Naive B cell (primary cell): ENCODE measurements around the gene TMTC4. TPM values are rescaled to one million over a fixed set of nuclear protein-coding genes. Genes with fewer than 3 reads are reported as not detected.
"Not testable (repeated sequence)": the region's sequence is repeated elsewhere in the genome, so short reads cannot be mapped to it uniquely, and the experiment has no call there.

Experiments used
- ATAC-seq, 2 donors: fragments of 150-1000 bp; cut with Tn5 transposase; 2 replicates each; pipeline ENCODE4 v1.10.0; 2021; ENCODE audit warnings: low read depth in 2 of 2, mild to moderate bottlenecking in 2 of 2, moderate library complexity in 2 of 2
- DNase-seq: peaks from one replicate; pipeline ENCODE4 v3.0.0; 2022
- H3K27ac Mint-ChIP-seq, 6 donors: one replicate each; pipeline ENCODE4 v1.8.0; 2020 to 2022; ENCODE audit warnings: mild to moderate bottlenecking in 6 of 6, mixed read lengths in 6 of 6, moderate library complexity in 5 of 6, inconsistent platforms in 2 of 6
- H3K27me3 Mint-ChIP-seq, 3 donors: one replicate each; pipeline ENCODE4 v1.8.0; 2021 to 2022; ENCODE audit warnings: mixed read lengths in 3 of 3, mild to moderate bottlenecking in 1 of 3
- H3K36me3 Mint-ChIP-seq, 2 donors: one replicate each; pipeline ENCODE4 v1.8.0; 2020 to 2022; ENCODE audit warnings: mixed read lengths in 2 of 2, inconsistent platforms in 1 of 2, mild to moderate bottlenecking in 1 of 2
- H3K4me1 Mint-ChIP-seq, 3 donors: one replicate each; pipeline ENCODE4 v1.8.0; 2020 to 2022; ENCODE audit warnings: mixed read lengths in 3 of 3, inconsistent platforms in 1 of 3, mild to moderate bottlenecking in 1 of 3, moderate library complexity in 1 of 3
- H3K4me3 Mint-ChIP-seq, 8 donors: one replicate each; pipeline ENCODE4 v1.8.0; 2020 to 2022; ENCODE audit warnings: mild to moderate bottlenecking in 8 of 8, mixed read lengths in 8 of 8, moderate library complexity in 8 of 8, inconsistent platforms in 2 of 8
- H3K9me3 Mint-ChIP-seq, 7 donors: one replicate each; pipeline ENCODE4 v1.8.0; 2020 to 2022; ENCODE audit warnings: mixed read lengths in 7 of 7, mild to moderate bottlenecking in 5 of 7, inconsistent platforms in 2 of 7, moderate library complexity in 1 of 7
- polyA plus RNA-seq, 6 donors: library from polyadenylated mRNA; unstranded; fragments of 300-500 nt; fragmentation: Illumina TruSeq; gene quantifications; one replicate each; pipeline ENCODE4 v1.2.3, GENCODE V29; 2021; ENCODE audit warnings: low read depth in 6 of 6

TMTC4 gene
- polyA plus RNA-seq, 6 donors from 2014 or later, result 1.5 to 8.5 (median 4.7) TPM

DNA sequence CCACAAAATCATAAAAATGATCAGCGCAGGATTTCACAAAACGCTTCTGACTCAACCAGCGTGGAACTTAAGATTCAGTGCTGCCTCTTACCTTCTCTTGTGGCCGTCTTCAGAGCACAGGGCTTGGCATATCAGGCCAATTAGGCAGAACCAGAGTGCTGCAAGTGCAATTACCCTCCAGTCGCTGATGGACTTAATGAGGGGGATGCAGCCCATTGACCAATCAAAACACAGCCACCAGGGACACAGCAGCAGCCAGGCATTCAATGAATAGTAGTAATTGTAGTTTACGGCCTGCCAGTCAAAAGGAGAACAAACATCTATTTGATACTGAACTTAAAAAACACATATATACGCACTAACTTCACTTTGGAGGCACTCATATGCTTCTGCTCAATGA lies 38.2 kb downstream of the TMTC4 start:
- Mint-ChIP-seq H3K4me3 (no peak overlapping the region), H3K4me1 (no peaks in the 10 kb centered on the region), H3K36me3 (peaks cover 11 to 12% of the 10 kb centered on the region in 2 donors), H3K27ac (peak overlapping the region in 1 of 6 donors; percentile 16), H3K9me3 (no peaks in the 10 kb centered on the region), H3K27me3 (no peaks in the 10 kb centered on the region)
- ATAC-seq (no peak), DNase-seq (no peak)

DNA sequence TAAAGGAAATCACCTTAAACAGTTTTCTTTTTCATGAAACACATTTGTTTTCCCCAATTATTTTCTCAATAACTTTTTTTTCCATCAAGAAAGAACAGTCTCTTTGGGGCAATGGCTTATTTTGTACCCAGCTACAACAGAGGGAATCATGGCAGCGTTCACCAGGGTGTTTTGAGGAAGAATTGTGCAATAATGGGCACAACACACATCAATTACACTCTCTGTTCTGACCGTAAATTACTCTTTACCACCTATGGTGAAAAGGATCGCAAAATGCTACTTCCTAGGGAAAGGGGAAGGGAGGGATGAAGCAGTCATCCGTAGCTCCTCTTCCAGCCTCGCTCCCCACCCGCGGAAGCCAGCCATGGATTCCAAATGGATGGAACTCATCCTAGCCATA lies 38.6 kb downstream of the TMTC4 start:
- no peak overlapping the region for H3K4me3 Mint-ChIP-seq
- no peaks in the 10 kb centered on the region for H3K9me3 Mint-ChIP-seq
- H3K27me3 Mint-ChIP-seq, result no peaks in the 10 kb centered on the region
- H3K27ac Mint-ChIP-seq, result peak overlapping the region in 1 of 6 donors; percentile 16
- peaks cover 9 to 11% of the 10 kb centered on the region in 2 donors for H3K36me3 Mint-ChIP-seq
- no peaks in the 10 kb centered on the region for H3K4me1 Mint-ChIP-seq
- DNase-seq, result no peak
- no peak for ATAC-seq

DNA sequence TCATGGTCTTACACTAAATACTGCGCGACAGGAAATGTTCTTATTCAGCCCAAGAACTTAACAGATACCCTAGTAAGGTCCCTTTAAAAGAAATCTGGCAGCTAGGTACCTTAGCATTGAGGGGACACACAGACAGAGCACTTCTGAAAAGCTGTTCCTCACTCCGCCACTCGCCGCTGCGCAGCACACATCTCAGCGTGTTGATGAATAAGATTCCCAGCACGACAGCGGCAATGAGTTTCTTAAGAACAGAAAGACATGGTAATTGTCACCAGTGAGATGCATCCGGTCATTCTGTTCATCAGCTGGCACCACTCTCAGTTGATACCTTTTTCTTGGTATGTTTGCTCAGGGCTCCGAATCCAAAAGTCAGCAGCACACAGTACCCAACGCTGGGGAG lies 39.9 kb downstream of the TMTC4 start:
- H3K4me1 Mint-ChIP-seq, result no peaks in the 10 kb centered on the region
- ATAC-seq, result no peak
- no peaks in the 10 kb centered on the region for H3K9me3 Mint-ChIP-seq
- H3K27me3 Mint-ChIP-seq, result no peaks in the 10 kb centered on the region
- peaks cover 9 to 15% of the 10 kb centered on the region in 2 donors for H3K36me3 Mint-ChIP-seq
- no peak overlapping the region for H3K4me3 Mint-ChIP-seq
- peak overlapping the region in 1 of 6 donors; percentile 23 for H3K27ac Mint-ChIP-seq
- DNase-seq, result no peak

DNA sequence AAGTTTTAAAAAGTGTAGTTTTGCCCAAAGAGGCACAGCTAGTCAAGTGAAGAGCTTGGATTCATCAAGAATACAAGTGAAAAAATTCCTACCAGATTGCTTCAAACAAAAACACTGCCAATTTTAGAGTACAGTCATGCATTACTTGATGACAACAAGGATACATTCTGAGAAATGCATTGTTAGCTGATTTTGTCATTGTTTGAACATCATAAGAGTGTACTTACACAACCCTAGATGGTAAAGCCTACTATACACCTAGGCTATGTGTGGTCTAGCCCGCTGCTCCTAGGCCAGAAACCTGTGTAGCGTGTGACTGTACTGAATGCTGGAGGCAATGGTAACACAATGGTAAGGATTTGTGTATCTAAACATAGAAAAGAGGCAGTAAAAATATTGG lies 41.1 kb downstream of the TMTC4 start:
- H3K27me3 Mint-ChIP-seq, result no peaks in the 10 kb centered on the region
- DNase-seq, result no peak
- H3K27ac Mint-ChIP-seq, result no peak overlapping the region
- H3K36me3 Mint-ChIP-seq, result peaks cover 18 to 27% of the 10 kb centered on the region in 2 donors
- H3K4me3 Mint-ChIP-seq, result no peak overlapping the region
- no peaks in the 10 kb centered on the region for H3K4me1 Mint-ChIP-seq
- no peak for ATAC-seq
- H3K9me3 Mint-ChIP-seq, result no peaks in the 10 kb centered on the region

DNA sequence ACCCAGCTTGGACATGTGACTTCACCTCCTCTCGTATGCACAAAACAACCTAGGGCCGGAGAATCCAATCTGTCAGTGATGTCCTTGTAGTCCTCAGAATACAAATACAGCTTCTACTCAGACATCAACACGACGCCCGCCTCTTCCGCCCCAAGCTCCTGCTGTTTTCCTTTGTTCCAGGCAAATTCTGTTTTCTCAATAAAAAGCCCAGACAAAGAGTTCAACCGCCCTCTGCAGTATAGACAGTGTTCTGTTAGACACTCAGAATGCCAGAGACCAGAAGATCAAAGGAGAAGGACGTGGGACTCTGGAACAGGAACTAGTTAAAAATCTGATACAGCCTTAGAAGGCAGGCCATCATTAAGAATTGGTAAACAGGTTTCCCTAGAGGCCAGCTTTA lies 44.0 kb downstream of the TMTC4 start:
- Mint-ChIP-seq H3K4me3 (no peak overlapping the region), H3K27ac (peak overlapping the region in 1 of 6 donors; percentile 42)

DNA sequence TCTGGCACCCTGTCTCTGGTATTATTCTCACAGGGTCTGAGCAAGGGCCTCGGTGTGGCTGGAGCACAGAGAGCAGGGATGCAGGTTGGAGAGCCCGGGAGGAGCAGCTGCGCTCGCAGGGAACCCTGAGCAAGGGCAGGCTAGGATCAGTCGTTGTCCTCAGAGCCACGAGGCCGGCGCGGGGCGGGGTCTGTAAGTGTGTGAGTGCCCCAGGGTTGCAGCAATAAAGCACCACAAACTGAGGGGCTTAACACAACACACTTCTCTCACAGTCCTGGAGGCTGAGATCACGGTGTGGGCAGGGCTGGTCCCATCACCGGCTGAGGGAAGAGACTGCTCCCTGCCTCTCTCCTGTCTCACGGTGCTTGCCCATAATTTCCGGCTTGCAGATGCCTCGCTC lies 47.5 kb downstream of the TMTC4 start:
- no peak overlapping the region for H3K27ac Mint-ChIP-seq
- DNase-seq, result no peak
- no peak for ATAC-seq
- H3K27me3 Mint-ChIP-seq, result no peaks in the 10 kb centered on the region
- H3K9me3 Mint-ChIP-seq, result no peaks in the 10 kb centered on the region
- H3K4me3 Mint-ChIP-seq, result no peak overlapping the region
- no peaks in the 10 kb centered on the region for H3K4me1 Mint-ChIP-seq
- peaks cover 41 to 47% of the 10 kb centered on the region in 2 donors for H3K36me3 Mint-ChIP-seq

More for the DNA sequence above, 44.0 kb downstream of the TMTC4 start:
- Mint-ChIP-seq H3K36me3 (peaks cover 31 to 32% of the 10 kb centered on the region in 2 donors), H3K9me3 (no peaks in the 10 kb centered on the region), H3K4me1 (no peaks in the 10 kb centered on the region), H3K27me3 (no peaks in the 10 kb centered on the region)
- DNase-seq, result no peak
- no peak for ATAC-seq

DNA sequence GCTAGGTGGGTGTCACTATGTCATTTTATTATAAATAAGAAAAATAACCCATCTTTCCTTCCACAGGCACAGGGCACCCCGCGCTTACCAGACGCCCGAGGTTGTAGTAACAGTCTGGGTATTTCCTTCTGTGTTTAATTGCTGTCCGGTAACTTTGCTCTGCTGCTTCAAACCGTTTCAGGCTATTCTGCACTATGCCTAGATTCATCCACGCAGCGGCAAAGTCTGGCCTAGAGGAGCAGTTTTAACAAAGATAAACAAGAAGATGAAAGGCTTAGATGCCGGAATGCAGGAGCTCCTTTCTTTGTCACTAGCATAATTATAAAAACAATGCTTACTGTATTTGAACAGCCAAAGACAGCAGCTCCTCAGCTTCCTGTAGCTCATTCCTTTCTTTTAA lies 49.1 kb downstream of the TMTC4 start:
- Mint-ChIP-seq H3K4me1 (peaks cover 0 to under 1% (median 0%) of the 10 kb centered on the region in 3 donors), H3K27me3 (no peaks in the 10 kb centered on the region), H3K36me3 (peaks cover 41 to 59% of the 10 kb centered on the region in 2 donors), H3K4me3 (no peak overlapping the region), H3K27ac (peak overlapping the region in 1 of 6 donors; percentile 7), H3K9me3 (peaks cover 0 to 5% (median 0%) of the 10 kb centered on the region in 7 donors)
- ATAC-seq (no peak), DNase-seq (no peak)

DNA sequence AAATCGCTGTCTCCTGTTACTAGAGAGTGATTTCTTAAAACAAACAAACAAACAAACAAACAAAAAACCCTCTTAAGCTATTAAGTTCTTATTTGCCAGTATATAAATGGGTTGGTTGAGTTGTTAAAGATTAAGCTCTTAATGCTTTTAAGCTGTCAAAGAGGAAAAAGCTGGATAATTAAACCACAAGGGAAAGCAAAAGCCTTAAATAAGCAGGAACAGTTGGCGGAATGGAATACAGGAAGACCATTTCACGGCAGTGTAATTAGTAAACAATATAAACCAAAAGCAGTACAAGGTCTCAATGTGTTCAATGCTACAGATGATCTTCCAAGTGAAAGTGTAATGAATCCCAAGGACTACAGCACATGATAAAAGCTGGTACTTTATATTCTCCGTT lies 53.8 kb downstream of the TMTC4 start:
- ATAC-seq (no peak), DNase-seq (no peak)
- Mint-ChIP-seq H3K4me1 (peaks cover 0 to 4% (median 0%) of the 10 kb centered on the region in 3 donors), H3K27me3 (no peaks in the 10 kb centered on the region), H3K9me3 (peaks cover 0 to 5% (median 0%) of the 10 kb centered on the region in 7 donors), H3K36me3 (peaks cover 10 to 38% of the 10 kb centered on the region in 2 donors), H3K4me3 (no peak overlapping the region), H3K27ac (peak overlapping the region in 1 of 6 donors; percentile 44)

DNA sequence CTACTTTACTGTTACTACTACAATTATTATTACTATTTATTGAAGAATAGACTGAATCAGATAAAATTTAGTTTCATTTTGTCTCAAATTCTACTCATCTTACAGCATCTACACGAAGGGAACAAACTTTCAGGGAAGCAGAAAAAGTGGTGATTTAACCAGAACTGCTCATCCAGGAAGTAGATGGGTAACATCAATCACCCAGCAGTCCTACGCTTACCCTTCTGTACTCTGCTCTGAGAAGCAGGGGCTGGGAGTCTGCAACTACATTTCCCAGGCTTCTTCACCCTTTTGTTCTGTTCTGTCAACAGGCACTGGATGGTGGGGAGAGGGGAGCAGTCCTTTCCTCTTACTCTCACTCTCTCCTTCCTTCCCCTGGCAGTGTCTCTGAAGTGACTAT lies 54.7 kb downstream of the TMTC4 start:
- ATAC-seq (no peak), DNase-seq (no peak)
- Mint-ChIP-seq H3K9me3 (peaks cover 0 to 5% (median 0%) of the 10 kb centered on the region in 7 donors), H3K27me3 (no peaks in the 10 kb centered on the region), H3K4me1 (peaks cover 0 to 4% (median 0%) of the 10 kb centered on the region in 3 donors), H3K36me3 (peaks cover 2 to 30% of the 10 kb centered on the region in 2 donors), H3K27ac (no peak overlapping the region), H3K4me3 (no peak overlapping the region)

DNA sequence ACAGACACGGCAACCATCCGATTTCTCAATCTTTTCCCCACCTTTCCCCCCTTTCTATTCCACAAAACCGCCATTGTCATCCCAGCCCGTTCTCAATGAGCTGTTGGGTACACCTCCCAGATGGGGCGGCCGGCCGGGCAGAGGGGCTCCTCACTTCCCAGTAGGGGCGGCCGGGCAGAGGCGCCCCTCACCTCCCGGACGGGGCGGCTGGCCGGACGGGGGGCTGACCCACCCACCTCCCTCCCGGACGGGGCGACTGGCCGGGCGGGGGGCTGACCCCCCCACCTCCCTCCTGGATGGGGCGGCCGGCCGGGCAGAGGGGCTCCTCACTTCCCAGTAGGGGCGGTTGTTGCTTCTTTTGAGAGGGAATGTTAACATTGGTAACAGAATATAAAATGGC lies 55.7 kb downstream of the TMTC4 start:
- not testable (repeated sequence) for H3K4me3 Mint-ChIP-seq, H3K27me3 Mint-ChIP-seq, ATAC-seq, DNase-seq, H3K27ac Mint-ChIP-seq, H3K9me3 Mint-ChIP-seq, H3K4me1 Mint-ChIP-seq
- peaks cover 0 to 21% of the 10 kb centered on the region in 2 donors for H3K36me3 Mint-ChIP-seq

DNA sequence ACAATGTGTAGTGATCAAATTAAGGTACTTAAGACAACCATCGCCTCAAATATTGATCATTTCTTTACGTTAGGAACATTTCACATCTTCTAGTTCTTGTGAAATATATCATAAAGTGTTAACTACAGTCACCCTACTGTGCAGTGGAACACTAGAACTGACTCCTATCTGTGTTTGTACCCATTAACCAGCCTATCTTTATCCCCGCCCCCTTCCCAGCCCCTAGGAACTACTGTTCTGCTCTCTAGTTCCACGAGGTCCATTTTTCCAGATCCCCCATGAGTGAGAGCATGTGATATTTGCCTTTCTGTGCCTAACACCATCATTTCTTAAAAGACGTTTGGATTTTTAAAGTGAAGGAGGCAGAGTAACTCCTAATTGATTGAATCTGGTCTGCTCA lies 61.6 kb downstream of the TMTC4 start:
- H3K4me1 Mint-ChIP-seq, result peaks cover 28 to 41% (median 38%) of the 10 kb centered on the region in 3 donors
- H3K4me3 Mint-ChIP-seq, result no peak overlapping the region
- no peaks in the 10 kb centered on the region for H3K36me3 Mint-ChIP-seq
- no peak for ATAC-seq
- DNase-seq, result no peak
- H3K27ac Mint-ChIP-seq, result peak overlapping the region in 2 of 6 donors; percentile 55 to 64
- H3K9me3 Mint-ChIP-seq, result peaks cover 0 to 1% (median 0%) of the 10 kb centered on the region in 7 donors
- no peaks in the 10 kb centered on the region for H3K27me3 Mint-ChIP-seq

DNA sequence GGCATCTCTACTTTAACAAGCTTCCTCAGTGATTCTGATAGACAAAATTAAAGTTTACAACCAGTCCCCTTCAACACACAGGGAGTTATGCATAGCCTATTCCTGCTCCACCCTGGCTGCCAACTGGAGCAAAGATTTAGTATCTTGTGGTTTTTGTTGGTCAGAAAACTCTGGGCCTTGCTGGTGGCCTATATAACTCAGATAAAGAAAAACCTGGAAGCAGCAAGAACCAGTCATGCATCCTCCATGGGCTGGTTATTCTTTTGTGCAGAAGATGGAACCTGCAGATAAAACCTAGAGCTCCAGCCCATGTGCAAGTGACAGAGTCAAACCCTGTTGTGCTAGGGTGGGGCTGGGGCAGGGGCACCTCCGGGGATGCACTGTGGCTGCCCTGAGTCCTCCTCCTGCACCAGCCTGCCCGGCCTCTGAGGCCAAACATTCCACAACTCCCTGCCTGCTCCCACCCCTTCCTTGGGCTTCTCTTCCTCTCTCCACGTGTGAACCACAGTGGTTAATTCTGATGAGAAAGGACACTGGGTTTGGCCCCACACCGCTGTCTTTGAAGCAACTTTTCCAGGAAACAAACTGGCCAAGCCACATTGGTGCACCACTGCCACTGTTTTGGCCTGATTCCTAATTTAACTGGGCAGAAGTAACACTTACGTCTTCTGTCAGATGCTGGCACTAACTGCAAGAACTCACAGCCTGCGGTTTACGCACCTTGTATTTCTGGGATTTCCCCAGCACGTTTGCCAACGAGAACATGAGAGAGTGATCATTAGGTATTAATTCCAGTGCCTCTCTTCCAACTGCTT lies 62.7 kb downstream of the TMTC4 start:
- DNase-seq, result no peak
- Mint-ChIP-seq H3K36me3 (no peaks in the 10 kb centered on the region), H3K9me3 (no peaks in the 10 kb centered on the region), H3K4me1 (peaks cover 29 to 42% (median 41%) of the 10 kb centered on the region in 3 donors), H3K27ac (peak overlapping the region in 5 of 6 donors; percentile 55 to 85 (median 67)), H3K4me3 (peak overlapping the region in 4 of 8 donors; percentile 9 to 60 (median 29)), H3K27me3 (no peaks in the 10 kb centered on the region)
- peak; percentile 35 to 58 for ATAC-seq

DNA sequence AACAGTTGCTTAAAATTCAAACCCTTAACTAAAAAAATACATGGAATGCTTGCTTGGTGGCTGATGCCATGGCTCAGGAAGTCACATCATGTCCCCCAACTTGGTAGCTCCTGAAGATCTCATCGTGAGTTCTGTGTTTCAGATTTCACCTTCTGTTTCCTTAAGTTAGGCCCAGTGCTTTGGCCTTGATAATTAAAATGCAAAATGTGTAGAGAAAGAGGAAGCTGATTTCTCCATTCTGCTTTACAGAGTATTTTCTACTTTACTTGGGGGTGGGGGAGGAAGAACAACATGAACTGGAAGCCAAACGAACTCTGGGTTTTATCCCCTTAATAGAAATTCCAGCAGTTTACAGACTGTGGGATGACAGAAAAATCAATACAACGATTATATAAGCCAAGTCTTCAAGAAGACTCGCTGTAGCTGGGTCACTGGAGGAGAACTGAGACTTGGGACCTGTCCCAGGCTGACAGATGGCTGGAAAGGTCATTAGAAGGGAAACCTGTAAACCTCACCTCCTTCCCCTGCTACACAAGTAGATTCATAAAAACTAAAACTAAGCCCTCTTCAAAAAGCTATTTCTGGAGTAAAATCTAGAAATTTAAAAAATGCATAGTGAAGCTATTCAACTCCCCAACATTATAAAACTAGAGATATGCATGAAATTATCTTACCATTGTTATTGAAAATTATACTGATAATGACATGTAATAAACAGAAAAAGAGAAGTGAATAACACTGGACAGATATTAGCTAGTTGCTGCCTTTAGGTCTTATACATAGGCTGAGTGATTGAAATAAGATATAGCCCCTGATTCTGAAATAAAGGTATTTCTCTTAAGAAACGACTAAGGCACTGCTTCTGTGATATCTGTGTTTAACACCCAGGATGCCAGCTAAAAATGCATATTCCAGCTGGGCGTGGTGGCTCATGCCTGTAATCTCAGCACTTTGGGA lies 63.9 kb downstream of the TMTC4 start:
- H3K4me3 Mint-ChIP-seq, result peak overlapping the region in 7 of 8 donors; percentile 51 to 73 (median 61)

More for the DNA sequence above, 63.9 kb downstream of the TMTC4 start:
- peak; percentile 73 to 78 for ATAC-seq
- Mint-ChIP-seq H3K36me3 (no peaks in the 10 kb centered on the region), H3K27ac (peak overlapping the region; percentile 74 to 96 (median 90)), H3K9me3 (no peaks in the 10 kb centered on the region), H3K27me3 (no peaks in the 10 kb centered on the region), H3K4me1 (peaks cover 29 to 50% (median 41%) of the 10 kb centered on the region in 3 donors)
- DNase-seq, result peak; percentile 29
